HL-60 (cell line): ENCODE data around the gene SAFB2.

Experiments used
- POLR2AphosphoS5 ChIP-seq: IDR thresholded peaks from 2 replicates; pipeline ENCODE4 v1.6.1; 2012; ENCODE audit warnings: low read depth
- REST ChIP-seq: IDR thresholded peaks from 2 replicates; pipeline ENCODE4 v1.6.1; 2012; ENCODE audit warnings: low read depth; ENCODE audit not compliant: insufficient replicate concordance
- SPI1 ChIP-seq: IDR thresholded peaks from 2 replicates; pipeline ENCODE4 v1.6.1; 2012; ENCODE audit warnings: low read depth, mild to moderate bottlenecking, borderline replicate concordance
- TF ChIP-seq, protein P1 (sequence below): IDR thresholded peaks from one replicate; pipeline ENCODE4 v1.5.1; 2011; ENCODE audit warnings: low read length, control low read depth, inconsistent platforms; ENCODE audit not compliant: insufficient read depth

DNA sequence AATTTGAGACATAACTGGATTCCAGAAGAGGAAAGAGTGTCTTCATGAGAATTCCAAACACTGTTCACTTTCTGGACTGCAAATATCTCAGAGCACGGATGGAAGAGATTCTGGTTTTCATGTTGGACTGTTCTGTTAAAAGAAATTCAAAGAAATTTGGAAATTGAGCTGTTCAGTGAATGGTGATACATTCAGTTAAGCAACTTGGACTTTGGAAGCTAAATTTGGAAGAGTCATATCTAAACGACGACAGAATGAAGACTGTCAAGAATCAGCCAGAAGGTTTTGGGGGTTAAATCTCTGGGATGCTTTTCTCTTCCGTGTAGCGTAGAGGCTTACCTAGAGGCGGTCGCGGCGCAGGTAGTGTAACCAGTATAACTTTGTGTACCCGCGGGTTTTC lies 25.9 kb upstream of the SAFB2 start:
- TF ChIP-seq, protein P1, sequence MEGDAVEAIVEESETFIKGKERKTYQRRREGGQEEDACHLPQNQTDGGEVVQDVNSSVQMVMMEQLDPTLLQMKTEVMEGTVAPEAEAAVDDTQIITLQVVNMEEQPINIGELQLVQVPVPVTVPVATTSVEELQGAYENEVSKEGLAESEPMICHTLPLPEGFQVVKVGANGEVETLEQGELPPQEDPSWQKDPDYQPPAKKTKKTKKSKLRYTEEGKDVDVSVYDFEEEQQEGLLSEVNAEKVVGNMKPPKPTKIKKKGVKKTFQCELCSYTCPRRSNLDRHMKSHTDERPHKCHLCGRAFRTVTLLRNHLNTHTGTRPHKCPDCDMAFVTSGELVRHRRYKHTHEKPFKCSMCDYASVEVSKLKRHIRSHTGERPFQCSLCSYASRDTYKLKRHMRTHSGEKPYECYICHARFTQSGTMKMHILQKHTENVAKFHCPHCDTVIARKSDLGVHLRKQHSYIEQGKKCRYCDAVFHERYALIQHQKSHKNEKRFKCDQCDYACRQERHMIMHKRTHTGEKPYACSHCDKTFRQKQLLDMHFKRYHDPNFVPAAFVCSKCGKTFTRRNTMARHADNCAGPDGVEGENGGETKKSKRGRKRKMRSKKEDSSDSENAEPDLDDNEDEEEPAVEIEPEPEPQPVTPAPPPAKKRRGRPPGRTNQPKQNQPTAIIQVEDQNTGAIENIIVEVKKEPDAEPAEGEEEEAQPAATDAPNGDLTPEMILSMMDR: no peak
- TF ChIP-seq POLR2AphosphoS5 (no peak), SPI1 (no peak), REST (no peak)
